Measurements from ENCODE around the gene NCK2.

DNA sequence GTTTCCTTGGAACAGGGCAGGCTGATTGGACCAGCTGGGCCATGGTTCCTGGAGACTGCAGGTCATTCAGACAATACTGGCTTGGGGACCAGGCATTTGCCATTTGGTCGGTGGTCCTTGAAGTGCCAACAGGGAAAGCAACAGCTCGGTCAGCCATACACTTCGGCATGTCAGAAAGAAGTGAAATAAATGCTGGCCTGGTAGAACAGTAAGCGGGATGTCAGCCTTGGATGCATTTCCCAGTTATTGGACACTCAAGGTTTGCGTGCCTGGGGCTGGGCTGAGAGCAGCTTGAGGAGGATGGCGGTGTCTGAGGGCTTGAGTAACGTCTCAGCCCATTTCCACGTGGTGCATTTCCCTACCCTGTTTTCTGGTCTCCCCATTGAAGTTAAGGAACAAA is 75.4 kb downstream of the NCK2 start:
- TF ChIP-seq EZH2phosphoT487 (IDR thresholded peaks at IDR 0.05; ENCODE audit: borderline replicate concordance): no peak
- no peak for TF ChIP-seq CTCF (conservative IDR thresholded peaks at IDR 0.05; ENCODE audit: low read length)

Data from Loucy (cell line).